Activated CD4-positive, alpha-beta T cell treated with anti-CD3 and anti-CD28 coated beads, Interleukin-10, Interleukin-2, amounts not matched to agents 100 ng/mL and 50 ng/mL, durations not matched to agents 16 hours and 8 hours (primary cell): Measurements from ENCODE around the gene ATP6V1F.

Experiments used
- DNase-seq: peaks from one replicate; pipeline ENCODE4 v3.0.0-alpha.2; 2020

The ATP6V1F gene

GRCh38 chr7:128885370-128886187, 22.9 kb downstream of the ATP6V1F start:
- DNase-seq = no peak

GRCh38 chr7:128886391-128887168, 23.9 kb downstream of the ATP6V1F start:
- DNase-seq = no peak

GRCh38 chr7:128887169-128888038, 24.7 kb downstream of the ATP6V1F start:
- no peak for DNase-seq

GRCh38 chr7:128888039-128888755, 25.5 kb downstream of the ATP6V1F start:
- no peak for DNase-seq

GRCh38 chr7:128888756-128889095, 26.1 kb downstream of the ATP6V1F start:
- DNase-seq = no peak

- no peak for DNase-seq
Measured at GRCh38 chr7:128889121-128889520, 26.5 kb downstream of the ATP6V1F start.

- no peak for DNase-seq
Measured at GRCh38 chr7:128890306-128891109, 27.9 kb downstream of the ATP6V1F start.

GRCh38 chr7:128891110-128891941, 28.7 kb downstream of the ATP6V1F start:
- DNase-seq = no peak

- no peak for DNase-seq
Measured at GRCh38 chr7:128891942-128892269, 29.2 kb downstream of the ATP6V1F start.

GRCh38 chr7:128892521-128893250, 30.0 kb downstream of the ATP6V1F start:
- no peak for DNase-seq

GRCh38 chr7:128893251-128894100, 30.8 kb downstream of the ATP6V1F start:
- no peak for DNase-seq

- no peak for DNase-seq
Measured at GRCh38 chr7:128894101-128894440, 31.4 kb downstream of the ATP6V1F start.

GRCh38 chr7:128895320-128895719, 32.7 kb downstream of the ATP6V1F start:
- no peak for DNase-seq

- no peak for DNase-seq
Measured at GRCh38 chr7:128899392-128899791, 36.7 kb downstream of the ATP6V1F start.

GRCh38 chr7:128900237-128900636, 37.6 kb downstream of the ATP6V1F start:
- no peak for DNase-seq

- no peak for DNase-seq
Measured at GRCh38 chr7:128902761-128903585, 40.3 kb downstream of the ATP6V1F start.

GRCh38 chr7:128903621-128904361, 41.1 kb downstream of the ATP6V1F start:
- DNase-seq = no peak
